HG02678 (cell line): ENCODE measurements around the gene CDK14.
A peak's percentile ranks its signal among the peaks of the same experiment; 100 is the strongest.

Experiments used
- ATAC-seq: cut with Tn5 transposase; IDR thresholded peaks from one replicate; pipeline ENCODE4 v1.9.1; 2021; ENCODE audit warnings: mild to moderate bottlenecking, moderate library complexity; ENCODE audit not compliant: unreplicated experiment

CDK14 gene

DNA sequence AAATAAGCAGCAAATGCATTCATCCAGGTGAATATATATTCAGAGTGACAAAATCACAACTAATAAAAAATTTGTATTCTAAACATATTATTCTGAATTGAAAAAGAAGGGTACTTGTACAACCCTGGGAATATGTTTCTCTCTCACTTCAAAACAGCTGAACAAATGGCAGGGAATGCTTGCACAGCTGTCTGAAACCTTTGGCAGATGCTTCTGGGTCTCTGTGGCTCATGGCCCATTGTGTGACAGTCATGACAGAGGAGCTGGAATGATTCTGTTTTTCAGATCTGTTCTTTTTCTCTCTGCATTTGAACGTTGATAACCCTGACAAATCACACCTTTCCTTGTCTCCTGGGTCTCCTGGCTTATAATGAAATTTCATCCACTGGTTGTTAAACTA, 392.4 kb downstream of the CDK14 start:
- no peak for ATAC-seq

DNA sequence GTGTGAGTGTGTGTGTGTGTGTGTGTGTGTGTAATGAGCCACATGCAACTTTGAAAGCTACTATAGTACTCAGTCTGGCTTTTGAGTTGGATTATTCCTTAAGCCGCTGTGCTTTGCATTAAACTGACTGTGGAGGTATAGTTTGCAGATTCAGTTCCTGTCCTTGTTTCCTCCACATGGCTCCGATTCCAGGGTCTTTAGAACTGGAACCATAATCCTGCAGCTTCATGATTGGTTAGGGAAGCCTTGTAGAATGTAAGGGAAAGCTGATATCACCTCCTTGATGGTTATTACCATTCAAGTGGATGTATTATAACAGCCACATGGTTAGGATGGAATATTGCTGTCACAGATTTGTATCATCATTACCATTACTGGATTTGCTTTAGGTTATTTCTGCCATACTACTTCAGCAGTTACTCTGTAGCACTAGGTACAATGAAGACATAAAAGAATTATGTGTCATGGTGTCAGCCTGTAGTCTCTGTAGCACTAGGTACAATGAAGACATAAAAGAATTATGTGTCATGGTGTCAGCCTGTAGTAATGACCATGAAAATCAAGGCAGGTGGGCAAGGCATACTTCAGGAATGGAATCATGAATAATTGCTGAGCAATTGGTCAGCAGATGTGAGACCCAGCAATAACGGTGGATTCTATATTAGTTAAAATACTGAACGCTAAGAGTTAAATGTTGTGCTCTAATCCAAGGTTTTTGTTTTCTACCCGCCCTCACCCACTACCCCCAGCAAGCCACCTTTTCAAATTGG, 393.1 kb downstream of the CDK14 start:
- no peak for ATAC-seq

DNA sequence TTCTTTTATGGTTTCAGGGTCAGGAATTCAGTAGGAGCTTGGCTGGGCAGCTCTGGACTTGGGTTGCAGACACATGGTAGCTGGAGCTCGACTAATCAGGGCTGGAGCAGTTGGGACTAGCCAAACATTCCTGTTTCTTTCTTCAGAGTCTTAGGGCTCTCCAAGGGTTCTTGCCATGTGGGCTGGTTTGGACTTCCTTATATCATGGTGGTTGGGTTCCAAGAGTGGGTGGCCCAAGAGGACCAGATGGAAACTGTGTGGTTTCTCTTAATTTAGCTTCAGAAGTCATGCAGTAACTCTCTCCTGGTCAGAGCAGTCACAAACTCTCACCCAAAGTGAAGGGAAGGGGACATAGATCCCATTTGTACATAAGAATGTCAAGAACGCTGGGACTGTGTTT, 398.0 kb downstream of the CDK14 start:
- ATAC-seq, result no peak

DNA sequence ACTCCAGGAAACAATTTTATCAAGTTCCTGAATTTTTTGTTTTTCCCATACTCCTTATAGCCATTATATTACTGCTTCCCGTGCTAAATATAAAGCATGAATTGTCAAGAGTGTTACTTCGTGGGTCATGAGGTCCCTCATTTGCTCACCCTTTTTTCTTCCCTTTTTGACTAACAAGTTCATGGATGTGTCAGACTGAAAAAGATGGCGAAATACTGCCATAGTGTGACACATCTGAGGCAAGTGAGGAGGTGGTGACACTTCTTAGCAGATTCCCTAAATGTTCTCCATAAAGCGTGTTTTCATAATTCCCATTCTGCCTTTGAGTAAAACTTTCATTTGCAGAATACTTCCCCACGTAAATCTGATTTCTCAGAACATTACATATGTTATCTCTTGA, 398.5 kb downstream of the CDK14 start:
- no peak for ATAC-seq

DNA sequence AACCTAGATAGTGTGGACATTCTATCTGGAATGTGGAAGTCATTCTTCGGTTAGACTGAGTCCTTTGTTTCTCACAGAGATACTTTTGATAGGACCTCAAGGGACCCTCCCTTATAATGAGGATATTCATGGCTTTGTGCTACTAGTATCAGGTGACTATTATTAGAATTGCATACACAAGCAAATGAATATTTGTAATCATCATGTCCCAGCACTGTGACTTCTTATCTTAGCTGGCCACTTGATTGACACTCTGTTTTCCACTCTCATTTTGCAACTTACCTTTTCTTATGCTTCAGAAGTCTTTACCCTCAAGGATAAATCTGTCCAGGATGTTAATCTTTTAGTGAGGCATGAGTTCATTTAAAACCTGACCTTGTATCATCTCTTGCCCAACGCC, 399.9 kb downstream of the CDK14 start:
- ATAC-seq, result no peak

DNA sequence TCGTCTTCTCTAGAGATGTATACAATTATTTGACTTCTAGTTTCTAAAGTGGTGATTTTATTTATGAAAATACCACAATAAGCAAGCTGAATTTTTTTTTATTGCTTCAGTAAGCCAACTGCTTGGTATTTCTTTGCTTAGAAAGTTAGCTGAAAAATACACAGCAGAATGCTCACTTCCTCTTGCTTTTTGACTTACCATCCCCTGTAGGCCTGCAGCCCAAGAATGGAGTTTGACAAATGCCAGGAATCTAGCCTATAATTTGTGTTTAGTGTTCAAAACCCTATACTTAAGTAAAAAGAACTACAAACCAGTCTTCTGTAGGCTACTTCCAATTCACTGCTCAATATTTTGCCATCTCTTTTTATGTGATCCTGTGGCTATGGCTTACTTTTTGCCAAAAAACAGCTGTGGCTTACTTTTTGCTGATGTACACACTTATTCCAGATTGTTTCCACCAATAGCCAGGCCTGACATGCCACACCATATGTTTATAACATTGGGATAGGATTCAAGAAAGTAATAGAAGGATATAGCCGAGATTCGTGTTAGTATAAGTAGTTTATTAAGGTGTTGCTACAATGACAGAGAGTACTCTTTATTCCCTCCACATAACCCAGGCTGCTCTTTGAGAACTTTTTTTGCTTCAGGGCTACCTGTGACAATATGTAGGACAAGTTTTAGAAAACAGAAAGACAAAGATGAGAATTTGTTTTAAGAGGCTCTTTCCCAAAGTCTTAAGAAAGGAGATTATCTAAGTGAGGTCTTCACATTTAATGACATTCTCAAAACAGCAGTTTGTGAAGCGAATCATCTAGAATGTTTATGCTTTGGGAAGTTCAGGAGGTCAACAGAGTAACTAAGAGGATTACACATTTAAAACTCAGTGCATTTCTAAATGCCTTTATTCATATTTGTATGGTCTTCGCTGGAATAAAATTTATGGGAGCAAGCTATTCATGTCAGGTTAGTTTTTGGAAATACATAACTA, 404.2 kb downstream of the CDK14 start:
- no peak for ATAC-seq

DNA sequence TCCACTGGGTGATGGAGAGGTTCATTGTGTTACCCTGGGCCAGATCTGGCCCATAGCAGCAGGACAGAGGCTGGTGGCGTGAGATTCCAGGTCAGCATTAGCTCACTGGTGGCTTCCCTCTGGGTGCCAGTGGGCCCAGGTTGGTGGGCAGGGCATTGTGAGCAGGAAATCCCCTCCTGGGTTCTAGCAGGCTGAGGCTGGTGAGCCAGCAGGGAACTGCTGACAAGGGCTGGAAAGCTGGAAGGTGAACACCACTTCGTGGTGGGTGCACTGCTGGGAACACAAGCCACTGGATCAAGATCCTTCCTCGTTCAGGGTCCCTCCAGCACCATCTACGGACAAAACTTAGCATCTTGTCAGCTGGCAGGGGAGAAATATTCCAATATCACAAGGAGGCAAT, 408.9 kb downstream of the CDK14 start:
- no peak for ATAC-seq

DNA sequence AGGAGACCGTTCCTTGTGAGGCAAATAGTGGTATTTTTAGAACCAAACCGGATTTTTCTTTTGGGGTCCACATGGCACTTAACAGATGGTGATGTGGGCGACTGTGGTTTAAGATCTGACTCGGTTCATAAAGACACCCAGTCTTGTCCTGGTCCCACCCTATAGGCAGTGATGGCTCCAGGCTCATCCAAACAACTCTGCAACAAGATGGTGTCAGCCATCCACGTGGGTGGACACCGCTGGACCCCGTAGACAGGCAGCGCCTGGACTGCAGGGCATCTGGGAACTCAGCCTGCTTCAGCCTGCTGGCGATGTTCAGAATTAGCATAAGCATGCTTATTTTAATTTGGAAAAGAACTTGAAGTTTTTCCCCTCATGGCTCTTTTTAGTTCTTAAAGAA, 409.7 kb downstream of the CDK14 start:
- no peak for ATAC-seq

DNA sequence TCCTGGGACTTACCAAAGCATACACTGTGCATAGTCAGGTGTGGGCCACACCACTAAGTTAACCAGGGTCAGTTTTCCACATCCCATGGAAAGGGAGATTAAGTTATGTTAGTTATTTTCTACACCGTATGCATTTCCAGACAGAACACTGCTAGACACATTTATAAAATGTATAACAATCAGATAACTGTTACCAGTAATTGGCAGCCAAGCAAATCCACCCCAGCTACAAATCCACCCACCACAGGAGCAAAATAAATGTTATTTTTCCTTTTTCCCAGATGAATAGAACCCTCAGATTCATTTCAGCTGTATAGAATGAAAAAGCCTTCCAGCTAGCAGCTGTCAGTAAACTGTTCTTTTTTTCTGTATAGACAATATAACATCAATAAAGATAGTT, 411.2 kb downstream of the CDK14 start:
- ATAC-seq, result no peak

DNA sequence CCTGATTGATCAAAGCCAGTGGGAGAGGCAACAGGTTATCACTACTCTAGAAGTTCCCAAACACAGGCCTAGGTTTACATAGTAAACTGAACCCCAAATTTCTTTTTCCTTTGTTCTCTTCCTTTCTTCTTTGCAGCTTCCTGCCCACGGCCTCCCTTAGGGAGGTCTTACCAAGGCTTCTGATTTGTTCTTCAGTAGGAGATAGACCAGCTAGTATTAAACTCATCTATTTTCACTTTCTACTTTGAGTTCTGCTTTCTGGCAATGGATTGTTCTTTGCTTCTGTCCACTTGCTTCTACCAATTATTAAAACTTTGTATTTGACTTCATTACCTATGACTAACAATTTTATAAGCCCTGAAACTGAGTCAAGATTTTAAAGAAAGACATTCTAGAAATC, 417.0 kb downstream of the CDK14 start:
- no peak for ATAC-seq

DNA sequence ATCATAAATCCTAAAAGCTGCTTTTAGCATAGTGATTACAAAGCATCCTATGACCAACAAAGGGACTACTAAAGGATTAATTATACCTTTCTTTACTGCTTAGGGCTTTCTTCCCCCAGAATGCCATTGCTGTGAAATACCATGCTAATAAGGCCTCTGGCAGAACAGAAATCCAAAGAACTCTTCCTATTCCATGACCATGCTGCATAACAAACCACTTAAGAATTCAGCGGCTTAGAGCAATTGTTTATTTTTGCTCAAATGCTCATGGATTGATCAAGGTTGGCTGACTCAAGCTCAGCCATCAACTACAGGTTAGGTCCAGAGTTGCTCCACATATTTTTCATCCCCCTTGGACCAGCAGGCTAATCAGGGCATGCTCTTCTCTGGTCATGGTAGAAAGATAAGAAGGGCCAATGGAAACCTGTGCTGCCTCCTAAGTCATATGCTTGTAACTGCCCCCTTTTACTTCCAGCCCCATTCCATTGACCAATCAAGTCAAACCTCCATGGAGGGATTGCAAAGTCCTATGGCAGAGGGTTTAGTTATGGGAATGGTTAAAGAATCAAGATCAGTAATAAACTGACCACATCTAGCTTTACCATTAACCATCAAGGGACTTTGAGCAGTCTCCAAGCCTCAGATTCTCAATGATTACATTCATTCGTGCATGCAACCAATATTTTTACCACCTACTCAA, 423.7 kb downstream of the CDK14 start:
- ATAC-seq, result no peak

DNA sequence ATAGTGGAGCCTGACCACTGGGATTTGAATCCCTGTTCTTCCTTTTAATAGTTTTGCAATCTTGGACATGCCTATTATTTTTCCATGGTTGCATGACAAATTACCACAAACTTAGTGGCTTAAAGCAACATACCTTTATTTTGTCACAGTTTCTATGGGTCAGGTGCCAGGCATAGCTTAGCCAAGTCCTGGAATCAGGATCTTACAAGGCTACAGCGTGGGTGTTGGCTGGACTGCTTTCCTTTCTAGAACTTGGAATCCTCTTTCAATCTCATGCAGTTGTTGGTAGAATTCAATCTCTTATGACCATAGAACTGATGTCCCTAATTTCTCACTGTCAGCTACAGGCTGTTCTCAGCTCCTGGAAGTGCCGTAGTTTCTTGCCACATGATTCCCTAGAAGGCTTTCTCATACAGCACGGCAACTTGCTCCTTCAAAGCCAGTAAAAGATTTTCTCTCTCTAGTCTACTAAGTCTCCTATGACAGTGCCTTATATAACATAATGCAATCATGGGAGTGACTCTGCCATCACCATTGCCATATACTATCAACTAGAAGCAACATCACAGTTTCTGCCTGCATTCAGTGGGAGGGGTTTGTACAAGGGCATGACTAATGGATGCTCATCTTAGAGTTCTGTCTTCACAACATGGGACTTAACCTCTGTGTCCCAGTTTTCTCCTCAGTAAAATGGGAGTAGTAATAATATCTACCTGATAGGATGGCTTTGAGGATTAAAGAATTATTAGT, 424.7 kb downstream of the CDK14 start:
- ATAC-seq, result no peak

DNA sequence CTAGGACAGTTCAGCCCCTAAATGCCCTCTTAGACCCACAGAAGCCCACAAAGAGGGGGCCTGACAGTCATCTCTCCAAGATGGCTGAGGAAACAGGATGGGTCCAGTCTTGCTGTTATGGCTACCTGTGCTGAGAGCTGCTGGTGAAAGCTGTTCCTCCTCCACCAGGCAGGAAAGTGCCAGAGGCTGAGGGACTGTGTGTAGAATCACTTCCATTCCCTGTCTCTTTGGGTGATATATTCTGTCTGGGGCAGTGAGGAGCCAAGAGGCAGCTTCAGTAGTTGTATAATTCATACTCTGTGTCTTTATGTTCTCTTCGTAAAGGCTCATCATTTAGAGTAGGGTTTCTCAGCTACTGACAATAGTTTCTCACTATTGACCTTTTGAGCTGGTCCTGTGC, 425.8 kb downstream of the CDK14 start:
- no peak for ATAC-seq

DNA sequence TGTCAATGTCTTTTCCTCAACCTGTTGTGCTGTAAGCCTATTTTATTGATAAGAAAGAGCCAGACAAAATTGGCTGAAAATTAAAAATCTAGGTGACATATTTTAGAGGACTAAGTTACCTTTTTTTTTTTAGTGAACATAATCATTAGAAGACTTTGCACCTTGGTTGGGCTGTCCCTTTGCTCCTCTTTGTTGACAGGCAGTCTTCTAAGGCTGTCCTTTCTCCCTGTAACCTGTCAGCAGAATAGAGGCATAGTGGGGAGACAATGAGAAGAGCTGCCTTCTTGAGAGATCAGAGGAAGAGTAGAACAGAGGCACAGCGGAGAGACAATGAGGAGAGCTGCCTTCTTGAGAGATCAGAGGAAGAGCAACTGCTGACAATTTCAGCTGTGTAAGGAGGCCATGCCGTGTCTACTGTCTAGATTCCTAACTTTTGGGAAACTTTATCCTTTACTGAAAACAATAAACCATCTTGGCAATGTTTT, 429.8 kb downstream of the CDK14 start:
- no peak for ATAC-seq

DNA sequence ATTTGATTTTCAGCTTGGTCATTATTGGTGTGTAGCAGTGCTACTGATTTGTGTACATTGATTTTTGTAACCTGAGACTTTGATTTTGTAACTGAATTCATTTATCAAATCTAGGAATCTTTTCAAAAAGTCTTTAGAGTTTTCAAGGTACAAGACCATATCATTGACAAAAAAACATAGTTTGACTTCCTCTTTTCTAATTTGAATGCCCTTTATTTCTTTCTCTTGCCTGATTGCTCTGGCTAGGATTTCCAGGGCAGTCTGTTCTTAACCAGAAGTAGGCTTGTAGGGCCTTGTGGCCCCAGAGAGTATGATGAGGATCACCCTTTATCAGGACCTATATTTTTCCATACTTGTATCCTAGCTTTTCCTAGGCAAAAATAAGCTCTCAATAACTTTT, 433.6 kb downstream of the CDK14 start:
- ATAC-seq, result no peak

DNA sequence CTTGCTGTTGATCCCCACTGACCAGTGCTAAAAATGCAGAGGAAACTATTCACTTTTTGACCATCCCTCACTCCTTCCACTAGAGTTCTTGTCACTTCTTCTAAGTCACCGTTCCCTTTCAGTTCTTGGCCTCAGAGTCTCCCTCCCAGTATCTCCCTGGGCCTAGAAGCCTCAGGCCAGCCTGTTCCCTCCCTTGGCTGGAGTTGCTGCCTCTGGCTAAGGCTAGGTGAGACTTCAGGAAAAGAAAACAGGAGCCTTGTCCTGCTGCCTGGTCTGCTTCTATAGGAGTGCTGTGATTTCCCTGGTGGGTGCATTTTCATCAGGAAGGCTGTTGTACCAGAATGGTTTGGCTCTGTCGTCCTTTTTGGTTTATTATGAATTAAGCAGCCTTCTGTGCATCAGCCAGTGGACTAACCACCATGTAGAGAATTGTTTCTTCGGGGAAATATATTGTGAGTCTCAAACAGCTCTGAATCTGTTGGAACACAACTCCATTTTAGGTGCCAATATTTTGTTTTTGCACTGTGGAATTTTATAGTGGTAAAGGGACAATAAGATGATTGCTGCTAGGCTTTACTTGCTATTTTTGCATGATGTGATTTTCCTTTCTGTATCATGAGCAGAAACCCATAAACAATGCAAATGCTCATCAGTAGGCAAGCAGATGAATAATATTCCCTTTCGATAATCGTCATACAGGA, 434.7 kb downstream of the CDK14 start:
- ATAC-seq, result no peak

DNA sequence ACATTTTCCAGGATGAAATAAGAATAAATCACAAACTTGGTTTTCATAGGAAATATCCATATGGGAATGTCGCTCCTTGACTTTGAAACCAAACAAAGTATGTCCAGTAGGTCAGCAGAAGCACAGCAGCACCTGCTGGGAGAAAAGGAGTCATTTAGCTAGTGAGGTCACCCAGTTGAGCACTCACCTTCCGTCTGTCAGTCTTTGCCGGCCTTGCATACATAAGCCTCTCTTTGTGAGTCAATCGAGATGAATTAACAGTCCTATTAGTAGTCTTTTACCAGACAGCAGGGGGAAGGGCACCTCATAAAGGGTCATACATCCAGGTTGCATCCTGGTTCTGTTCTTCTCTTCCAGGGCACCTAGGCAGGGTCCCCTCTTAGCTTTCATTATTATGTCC, 435.6 kb downstream of the CDK14 start:
- no peak for ATAC-seq

DNA sequence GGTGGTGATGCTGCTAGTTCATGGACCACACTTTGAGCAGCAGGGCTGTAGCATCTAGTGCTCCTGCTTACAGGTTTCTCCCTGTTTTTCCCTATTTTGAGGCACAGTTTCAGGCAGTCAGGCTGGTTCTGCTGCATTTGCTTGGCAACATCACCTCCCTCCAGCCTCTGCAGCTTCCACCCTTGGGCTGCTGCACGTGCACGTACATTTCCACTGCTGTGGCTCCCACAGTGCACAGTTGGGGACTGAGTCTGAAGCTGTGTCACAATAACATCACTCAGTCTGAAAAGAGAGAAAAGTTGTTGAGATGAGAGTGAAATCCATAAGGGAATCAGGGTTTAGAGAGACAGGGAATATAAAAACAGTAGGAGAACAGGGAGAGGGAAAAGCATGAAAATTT, 437.5 kb downstream of the CDK14 start:
- ATAC-seq, result no peak

DNA sequence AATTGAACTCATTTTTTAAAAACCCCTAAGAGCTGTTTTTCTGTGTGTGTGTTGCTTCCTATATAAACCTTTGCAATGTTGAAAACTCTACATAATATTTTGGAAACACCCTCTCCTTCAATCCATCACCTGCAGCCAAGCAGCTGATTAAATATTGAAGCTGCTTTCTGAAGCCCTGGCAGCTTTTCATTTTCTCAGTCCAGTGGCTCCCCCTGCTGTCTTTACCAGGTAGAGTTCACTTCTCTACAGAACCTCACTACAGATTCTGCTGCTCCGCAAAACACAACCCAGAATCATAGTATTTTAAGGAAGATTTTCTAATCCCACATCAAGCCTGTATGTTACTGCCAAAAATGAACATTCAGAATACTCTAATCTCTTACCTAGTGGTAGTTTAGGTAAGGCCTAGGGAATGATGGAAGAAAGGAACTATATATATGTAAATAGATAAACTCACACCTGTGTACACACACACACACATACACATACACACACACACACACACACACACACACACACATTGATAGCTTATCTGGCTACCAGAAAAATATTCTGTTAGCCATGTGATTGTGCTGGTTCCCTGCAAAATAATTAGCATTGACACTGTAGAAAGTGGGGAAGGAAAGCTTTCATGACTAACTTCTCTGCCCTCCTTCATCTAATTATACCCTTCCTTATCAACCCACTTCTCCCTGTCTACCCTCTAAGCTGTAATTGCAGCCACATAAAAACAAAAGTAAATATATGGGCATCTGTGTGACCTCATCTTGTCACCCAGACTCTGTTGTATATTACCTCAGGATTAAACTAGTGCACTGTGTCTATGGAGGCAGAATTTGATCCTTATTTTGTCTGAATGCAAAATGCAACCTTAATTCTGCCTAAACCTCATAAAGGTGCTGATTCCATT, 438.6 kb downstream of the CDK14 start:
- peak; percentile 63 for ATAC-seq
